ENCODE measurements around the gene KRAS. TPM values are rescaled to one million over a fixed set of nuclear protein-coding genes. Genes with fewer than 3 reads are reported as not detected.

Gene KRAS
- total RNA-seq, 1 donor from 2014 or later, result 28.6 TPM

GRCh38 chr12:25249931-25250738 lies 594 bp downstream of the KRAS start:
- TF ChIP-seq CTCF (IDR thresholded peaks at IDR 0.05), result no peak
- Histone ChIP-seq H3K27me3 (ENCODE audit: low read depth) (no peaks in the 10 kb centered on the region), H3K4me3 (peak overlapping the region; percentile 81), H3K9me3 (no peaks in the 10 kb centered on the region), H3K27ac (peak overlapping the region; percentile 95), H3K36me3 (no peaks in the 10 kb centered on the region), H3K4me1 (peaks cover 19% of the 10 kb centered on the region)
- peak; percentile 67 to 76 for ATAC-seq
- intact Hi-C loops (cut with DNase I), result no loop called here
- DNase-seq, result peak; percentile 79

DNA sequence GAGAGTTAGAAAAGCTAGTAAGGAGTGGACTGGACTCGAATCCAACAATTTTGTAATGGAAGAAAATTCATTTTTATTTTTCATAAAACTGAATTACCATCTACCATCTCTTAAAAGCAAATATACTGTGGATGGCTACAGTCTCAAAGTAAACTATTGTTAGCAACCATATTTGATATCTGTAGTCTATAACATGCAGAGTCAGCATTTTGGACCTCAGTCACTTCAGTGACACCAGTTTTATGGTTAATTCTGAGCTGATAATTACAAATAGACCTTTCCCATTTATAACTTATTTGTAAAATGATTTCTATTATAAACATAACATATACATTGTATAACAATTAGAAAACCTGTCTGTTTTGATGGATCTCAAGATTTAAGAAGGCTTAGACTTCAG lies 2.0 kb downstream of the KRAS start:
- no peak for TF ChIP-seq CTCF (IDR thresholded peaks at IDR 0.05)
- intact Hi-C loops (cut with DNase I), result no loop called here
- no peak for ATAC-seq

GRCh38 chr12:25248137-25248536 lies 2.6 kb downstream of the KRAS start:
- Histone ChIP-seq H3K27me3 (ENCODE audit: low read depth) (no peaks in the 10 kb centered on the region), H3K36me3 (peaks cover 19% of the 10 kb centered on the region), H3K27ac (no peak overlapping the region), H3K4me3 (no peak overlapping the region), H3K4me1 (peaks cover 19% of the 10 kb centered on the region), H3K9me3 (no peaks in the 10 kb centered on the region)
- intact Hi-C loops (cut with DNase I), result no loop called here
- TF ChIP-seq CTCF (IDR thresholded peaks at IDR 0.05), result no peak
- DNase-seq, result no peak
- ATAC-seq, result no peak

More for the DNA sequence above, 2.0 kb downstream of the KRAS start:
- Histone ChIP-seq H3K36me3 (peaks cover 13% of the 10 kb centered on the region), H3K27ac (no peak overlapping the region), H3K4me3 (no peak overlapping the region), H3K9me3 (no peaks in the 10 kb centered on the region), H3K4me1 (peaks cover 19% of the 10 kb centered on the region), H3K27me3 (ENCODE audit: low read depth) (no peaks in the 10 kb centered on the region)
- DNase-seq, result no peak

DNA sequence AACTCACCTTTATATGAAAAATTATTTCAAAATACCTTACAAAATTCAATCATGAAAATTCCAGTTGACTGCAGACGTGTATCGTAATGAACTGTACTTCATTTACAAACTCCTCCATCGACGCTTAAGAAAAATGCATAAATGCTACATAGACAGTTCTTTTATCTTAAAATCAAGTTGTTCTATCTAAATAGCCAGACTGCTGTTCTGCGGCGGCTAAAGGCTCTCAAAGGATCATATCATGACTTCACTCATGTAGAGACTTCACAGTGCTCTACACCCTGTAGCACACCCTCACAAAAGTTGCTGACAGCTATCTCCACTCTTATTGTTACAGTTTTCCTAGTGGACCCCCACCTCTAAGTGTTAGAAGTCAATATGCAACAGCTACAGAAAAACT lies 5.2 kb downstream of the KRAS start:
- H3K4me1 ChIP-seq, result peaks cover 23% of the 10 kb centered on the region
- H3K4me3 ChIP-seq, result no peak overlapping the region
- H3K27ac ChIP-seq, result no peak overlapping the region
- H3K9me3 ChIP-seq, result no peaks in the 10 kb centered on the region
- peaks cover 24% of the 10 kb centered on the region for H3K36me3 ChIP-seq
- DNase-seq (no peak), ATAC-seq (no peak)
- intact Hi-C loops (cut with DNase I), result no loop called here
- no peak for TF ChIP-seq CTCF (IDR thresholded peaks at IDR 0.05)
- H3K27me3 ChIP-seq (ENCODE audit: low read depth), result no peaks in the 10 kb centered on the region

DNA sequence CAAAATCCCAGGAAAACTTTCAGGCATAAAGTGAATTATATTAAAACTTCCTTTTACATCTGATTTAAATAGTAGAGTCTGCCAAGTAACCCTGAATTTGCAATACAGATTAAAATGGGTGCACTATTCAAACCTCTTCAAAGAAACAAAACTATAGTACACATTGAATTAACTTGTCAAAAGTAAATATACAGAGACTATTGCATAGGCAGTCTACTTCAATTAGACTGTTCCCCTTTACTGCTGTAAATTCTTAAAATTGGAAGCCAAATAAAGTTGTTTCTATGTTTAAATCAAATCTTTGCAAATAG lies 7.1 kb downstream of the KRAS start:
- no peaks in the 10 kb centered on the region for H3K27me3 ChIP-seq (ENCODE audit: low read depth)
- H3K9me3 ChIP-seq, result no peaks in the 10 kb centered on the region
- H3K27ac ChIP-seq, result no peak overlapping the region
- H3K4me3 ChIP-seq, result no peak overlapping the region
- H3K36me3 ChIP-seq, result peaks cover 29% of the 10 kb centered on the region
- no peak for TF ChIP-seq CTCF (IDR thresholded peaks at IDR 0.05)
- intact Hi-C loops (cut with DNase I), result no loop called here
- DNase-seq, result no peak
- no peak for ATAC-seq
- peaks cover 10% of the 10 kb centered on the region for H3K4me1 ChIP-seq

Data from lower lobe of right lung (tissue), 2 donors.